H1 (cell line): Measurements from ENCODE around the gene ISG20L2. TPM values are rescaled to one million over a fixed set of nuclear protein-coding genes. Genes with fewer than 3 reads are reported as not detected.

Experiments
- CTCF ChIA-PET: fragments of 300-600 bp; sonication (Branson Sonifier 250); formaldehyde crosslinking; loops from one replicate; lab custom pipeline; 2021; ENCODE audit not compliant: partially characterized antibody; lab: Charles Lee
- POLR2A ChIA-PET: fragments of 300-600 bp; sonication (Branson Sonifier 250); formaldehyde crosslinking; loops from one replicate; lab custom pipeline; 2021; ENCODE audit warnings: inconsistent platforms; ENCODE audit not compliant: partially characterized antibody; lab: Charles Lee
- DNase-seq, 2 experiments: peaks; one replicate each; pipeline versions ENCODE4 v3.0.0 to v3.0.0-alpha.2; 2010 to 2022; ENCODE audit warnings: low spot score in 2 of 2, low read depth in 1 of 2, mixed read lengths in 1 of 2
- FAIRE-seq: peaks from 2 replicates; lab custom pipeline; 2011; peaks lifted over from hg19 to GRCh38; lab: Jason Lieb, UNC
- H2AFZ ChIP-seq: 2 replicates; pipeline ENCODE4 v1.8.1; 2012; ENCODE audit warnings: low read length, inconsistent platforms
- H2AK5ac ChIP-seq: 2 replicates; pipeline ENCODE4 v1.6.1; 2013; ENCODE audit warnings: low read depth, low read length
- H2BK120ac ChIP-seq: replicated peaks from 2 replicates; pipeline ENCODE3; 2013; ENCODE audit warnings: low read depth, low read length, inconsistent platforms
- H2BK12ac ChIP-seq: 2 replicates; pipeline ENCODE4 v1.6.1; 2013; ENCODE audit warnings: low read depth, low read length
- H2BK15ac ChIP-seq: 2 replicates; pipeline ENCODE4 v1.6.1; 2013; ENCODE audit warnings: low read length
- H2BK20ac ChIP-seq: 2 replicates; pipeline ENCODE4 v1.6.1; 2013; ENCODE audit warnings: low read length
- H2BK5ac ChIP-seq: 2 replicates; pipeline ENCODE4 v1.6.1; 2013; ENCODE audit warnings: low read depth, low read length
- H3K14ac ChIP-seq: 2 replicates; pipeline ENCODE4 v1.6.1; 2013; ENCODE audit warnings: inconsistent platforms; ENCODE audit not compliant: insufficient read length
- H3K18ac ChIP-seq: 2 replicates; pipeline ENCODE4 v1.6.1; 2013; ENCODE audit warnings: low read length; ENCODE audit errors: extremely low read depth
- H3K23ac ChIP-seq: 2 replicates; pipeline ENCODE4 v1.6.1; 2013; ENCODE audit warnings: inconsistent platforms; ENCODE audit not compliant: insufficient read length
- H3K23me2 ChIP-seq: 2 replicates; pipeline ENCODE4 v1.6.1; 2013; ENCODE audit warnings: low read depth, low read length
- H3K27ac ChIP-seq: 2 replicates; pipeline ENCODE4 v1.6.1; 2011; ENCODE audit warnings: low read depth, low read length, inconsistent platforms
- H3K27me3 ChIP-seq, 4 experiments: replicated peaks in 1 of 4; 1 replicate in 1 of 4; 2 replicates in 3 of 4; pipeline versions ENCODE4 v1.6.1 to v1.8.1; 2011 to 2013; ENCODE audit warnings: low read length in 3 of 4, mild to moderate bottlenecking in 3 of 4, inconsistent platforms in 2 of 4, mixed read lengths in 2 of 4, moderate library complexity in 1 of 4; ENCODE audit not compliant: control insufficient read depth in 3 of 4, insufficient read depth in 3 of 4; ENCODE audit errors: extremely low read depth in 1 of 4
- H3K36me3 ChIP-seq, 4 experiments: 2 replicates each; pipeline versions ENCODE4 v1.6.1 to v1.8.1; 2011 to 2013; ENCODE audit warnings: mild to moderate bottlenecking in 4 of 4, low read length in 3 of 4, moderate library complexity in 2 of 4, control low read depth in 1 of 4, inconsistent platforms in 1 of 4; ENCODE audit not compliant: insufficient read depth in 4 of 4, control insufficient read depth in 2 of 4
- H3K4ac ChIP-seq: replicated peaks from 2 replicates; pipeline ENCODE3; 2013; ENCODE audit warnings: low read length, low read depth, mixed read lengths, inconsistent platforms; ENCODE audit not compliant: insufficient read length
- H3K4me1 ChIP-seq, 4 experiments: replicated peaks in 1 of 4; 1 replicate in 1 of 4; 2 replicates in 3 of 4; pipeline versions ENCODE4 v1.6.1 to v1.8.1; 2011 to 2013; ENCODE audit warnings: low read length in 3 of 4, inconsistent platforms in 2 of 4, mixed read lengths in 1 of 4; ENCODE audit not compliant: insufficient read depth in 4 of 4, control insufficient read depth in 3 of 4
- H3K4me2 ChIP-seq, 2 experiments: 2 replicates each; pipeline versions ENCODE4 v1.6.1 to v1.8.1; 2011 to 2013; ENCODE audit warnings: low read depth in 2 of 2, low read length in 2 of 2, control low read depth in 1 of 2, inconsistent platforms in 1 of 2, mild to moderate bottlenecking in 1 of 2; ENCODE audit not compliant: insufficient read depth in 1 of 2
- H3K4me3 ChIP-seq, 4 experiments: fragments of 200-600, 300-600 bp in 1 of 4; sonication (generic), shearing (Covaris generic), sonication (Bioruptor Twin) in 1 of 4; 2 replicates each; pipeline versions ENCODE4 v1.5.1 to v1.8.1; 2011 to 2016; ENCODE audit warnings: low read length in 4 of 4, low read depth in 3 of 4, control low read depth in 2 of 4, inconsistent platforms in 2 of 4, mild to moderate bottlenecking in 2 of 4, mixed read lengths in 1 of 4, moderate library complexity in 1 of 4; ENCODE audit not compliant: insufficient read depth in 2 of 4; ENCODE audit errors: extremely low read depth in 1 of 4
- H3K56ac ChIP-seq: replicated peaks from 2 replicates; pipeline ENCODE3; 2013; ENCODE audit warnings: low read depth, mild to moderate bottlenecking, mixed read lengths, low read length, inconsistent platforms; ENCODE audit not compliant: insufficient read length
- H3K79me1 ChIP-seq: 2 replicates; pipeline ENCODE4 v1.6.1; 2013; ENCODE audit warnings: low read depth, low read length, control low read depth
- H3K79me2 ChIP-seq, 2 experiments: 2 replicates each; pipeline versions ENCODE4 v1.6.1 to v1.8.1; 2012 to 2013; ENCODE audit warnings: low read length in 2 of 2, mild to moderate bottlenecking in 2 of 2, inconsistent platforms in 1 of 2; ENCODE audit not compliant: insufficient read depth in 2 of 2, control insufficient read depth in 1 of 2
- H3K9ac ChIP-seq, 4 experiments: replicated peaks in 1 of 4; 1 replicate in 1 of 4; 2 replicates in 3 of 4; pipeline versions ENCODE4 v1.6.1 to v1.8.1; 2011 to 2013; ENCODE audit warnings: low read depth in 3 of 4, low read length in 3 of 4, control low read depth in 2 of 4, mild to moderate bottlenecking in 2 of 4, moderate library complexity in 2 of 4, inconsistent platforms in 1 of 4; ENCODE audit errors: extremely low read depth in 1 of 4
- H3K9me3 ChIP-seq, 2 experiments: 2 replicates each; pipeline versions ENCODE4 v1.6.1 to v1.8.1; 2012 to 2013; ENCODE audit warnings: mild to moderate bottlenecking in 2 of 2, moderate library complexity in 2 of 2, control low read depth in 1 of 2, inconsistent platforms in 1 of 2, low read depth in 1 of 2, low read length in 1 of 2, mixed read lengths in 1 of 2; ENCODE audit not compliant: insufficient read depth in 2 of 2
- H4K20me1 ChIP-seq, 2 experiments: replicated peaks in 1 of 2; 2 replicates each; pipeline versions ENCODE3 to v1.8.1; 2011 to 2013; ENCODE audit warnings: inconsistent platforms in 2 of 2, low read length in 2 of 2, mild to moderate bottlenecking in 1 of 2; ENCODE audit not compliant: insufficient read depth in 2 of 2, control insufficient read depth in 1 of 2
- H4K5ac ChIP-seq: 2 replicates; pipeline ENCODE4 v1.6.1; 2013; ENCODE audit warnings: low read length, low read depth, mixed read lengths, inconsistent platforms; ENCODE audit not compliant: insufficient read length
- H4K8ac ChIP-seq: 2 replicates; pipeline ENCODE4 v1.8.0; 2013; ENCODE audit warnings: mild to moderate bottlenecking, moderate library complexity, low read length, inconsistent platforms; ENCODE audit not compliant: insufficient read depth; ENCODE audit errors: extremely low read depth
- H4K91ac ChIP-seq: replicated peaks from 2 replicates; pipeline ENCODE3; 2013; ENCODE audit warnings: low read length, mixed read lengths, inconsistent platforms; ENCODE audit not compliant: insufficient read length
- EZH2 ChIP-seq: fragments of 200-600 bp; sonication (generic); IDR thresholded peaks from 2 replicates; pipeline ENCODE4 v1.7.1; 2012; ENCODE audit warnings: low read depth, mild to moderate bottlenecking, moderate library complexity, low read length, inconsistent platforms; ENCODE audit not compliant: severe bottlenecking
- GTF2F1 ChIP-seq: IDR thresholded peaks from 2 replicates; pipeline ENCODE4 v1.6.1; 2012; ENCODE audit warnings: low read depth, low read length, improper control_type of control experiment, borderline replicate concordance
- PHF8 ChIP-seq: fragments of 200-600 bp; sonication (generic); conservative IDR thresholded peaks from 2 replicates; pipeline ENCODE4 v1.7.1; 2012; ENCODE audit warnings: low read depth, mild to moderate bottlenecking, inconsistent platforms, low read length, moderate library complexity
- SRF ChIP-seq: IDR thresholded peaks from 2 replicates; pipeline ENCODE4 v1.6.1; 2011; ENCODE audit warnings: mild to moderate bottlenecking, low read depth, low read length, moderate library complexity
- TBP ChIP-seq: IDR thresholded peaks from 2 replicates; pipeline ENCODE4 v1.6.1; 2011; ENCODE audit warnings: low read depth, low read length, improper control_type of control experiment
- WGBS, 2 experiments: shearing (Covaris generic) in 1 of 2; methylation state at CpG; one replicate each; pipeline versions ENCODE4 v1.1.6 to v1.1.7; 2013 to 2015; ENCODE audit warnings: low lambda C conversion rate in 2 of 2, mixed read lengths in 2 of 2, inconsistent platforms in 1 of 2, low coverage in 1 of 2, missing lambda C conversion rate in 1 of 2; ENCODE audit not compliant: insufficient replicate concordance in 2 of 2, insufficient coverage in 1 of 2, insufficient read length in 1 of 2; ENCODE audit errors: extremely low coverage in 1 of 2, missing lambda C conversion rate in 1 of 2; 5-methylcytosine and 5-hydroxymethylcytosine counted together
- polyA plus RNA-seq, 7 experiments: library from polyadenylated mRNA; depleted of rRNA in 3 of 7; stranded (reverse) in 5 of 7; unstranded in 2 of 7; fragments of >200 nt in 5 of 7; fragments of 200-250 nt in 2 of 7; gene quantifications; 1 replicate in 5 of 7; 2 replicates in 1 of 7; 4 replicates in 1 of 7; pipeline versions ENCODE4 v1.2.1 to v1.2.3, GENCODE V29; 2011 to 2013; ENCODE audit warnings: missing spikeins in 2 of 7, mixed read lengths in 2 of 7
- total RNA-seq: library from RNA; stranded (reverse); fragmentation: NEBNext Ultra II Directional; extraction: Animal tissue kit (Norgen Biotek cat#: 25700); gene quantifications from 2 replicates; pipeline ENCODE4 v1.2.1, GENCODE V29; 2021

The ISG20L2 gene
- total and polyA plus RNA-seq, 2 of the 8 experiments (the other 6 are each of a cell fraction or from before 2014, with no cell fraction given) = 47.5 to 53.0 TPM

GRCh38 chr1:156745881-156746280 lies 17.3 kb upstream of the ISG20L2 start:
- Histone ChIP-seq H2BK5ac (peak overlapping the region; percentile 99), H3K27me3 (no peaks in the 10 kb centered on the region), H2AFZ (no peak overlapping the region), H4K5ac (no peak overlapping the region), H3K36me3 (peaks cover 13 to 33% (median 14%) of the 10 kb centered on the region in 4 experiments; a peak in 6 of 8 replicates), H4K91ac (peak overlapping the region; percentile 69), H3K56ac (no peak overlapping the region), H3K79me2 (peaks cover 30 to 59% of the 10 kb centered on the region in 2 experiments), H3K23me2 (peaks cover 8% of the 10 kb centered on the region), H2AK5ac (peak overlapping the region; percentile 94; the same call in 1 of the 2 replicates), H3K4ac (no peak overlapping the region), H3K4me2 (peak overlapping the region; percentile 98 to 99; a peak in 3 of 4 replicates), H3K79me1 (peaks cover 15% of the 10 kb centered on the region), H2BK15ac (peak overlapping the region; percentile 92; the same call in 1 of the 2 replicates), H3K14ac (no peak overlapping the region), H3K18ac (peak overlapping the region; percentile 99; the same call in 1 of the 2 replicates), H3K23ac (no peak overlapping the region), H3K27ac (peak overlapping the region; percentile 72), H3K9ac (peak overlapping the region in 3 of 4 experiments; percentile 42 to 98 (median 81); a peak in 5 of 7 replicates), H2BK20ac (no peak overlapping the region), H3K4me1 (peaks cover 32 to 50% (median 34%) of the 10 kb centered on the region in 4 experiments), H4K20me1 (peaks cover 0 to 4% of the 10 kb centered on the region in 2 experiments), H2BK120ac (no peak overlapping the region), H4K8ac (no peak overlapping the region), H3K4me3 (peak overlapping the region; percentile 52 to 100 (median 64); a peak in 6 of 8 replicates), H2BK12ac (peak overlapping the region; percentile 98; the same call in 1 of the 2 replicates), H3K9me3 (no peaks in the 10 kb centered on the region)
- DNase-seq = no peak
- ChIA-PET CTCF (interaction anchor here (0.7 to 6.6 kb wide), 4 partner anchors 18 to 56 kb away, joined by 3 to 76 read pairs (median 14); partner anchors contain the start of genes ISG20L2 and METTL25B), POLR2A (interaction anchor here (1.3 to 10.7 kb wide), 4 partner anchors 11 to 39 kb away, joined by 6 to 214 read pairs (median 12); partner anchors contain the start of genes ISG20L2 and METTL25B)
- FAIRE-seq = no peak
- TF ChIP-seq PHF8 (no peak), EZH2 (no peak), TBP (no peak), SRF (no peak), GTF2F1 (no peak)
- WGBS, 2 experiments = 84% methylated on average over 3 of the region's 3 CpGs; no CpG with 5 or more reads in 1 of the 2 experiments
